K562 (cell line): ENCODE results near the gene DIRAS2. TPM values are rescaled to one million over a fixed set of nuclear protein-coding genes. Genes with fewer than 3 reads are reported as not detected.

Experiments used
- ATAC-seq: fragments of 200-7000 bp; cut with Tn5 transposase; 3 replicates; pipeline ENCODE4 v1.9.1; 2020; ENCODE audit warnings: moderate library complexity
- BruUV-seq: library from RNA; stranded (reverse); fragments of 400-500 nt; replicated peaks from 2 replicates; lab custom pipeline; 2021; lab: Mats Ljungman, UMichigan
- CTCF ChIA-PET: fragments of 300-600 bp; formaldehyde crosslinking; extraction: SDS; loops from one replicate; lab custom pipeline; 2021; ENCODE audit warnings: low intra/inter-chr PET ratio; lab: Yijun Ruan, JAX
- POLR2A ChIA-PET: fragments of 300-600, 350-650 bp; sonication (Branson Sonifier 250); formaldehyde crosslinking; extraction: SDS; loops from one replicate; lab custom pipeline; 2021; ENCODE audit warnings: antibody characterized with exemption, inconsistent platforms; lab: Yijun Ruan, JAX
- DNase-seq, 4 experiments: peaks; one replicate each; pipeline versions ENCODE4 v3.0.0 to v3.0.0-alpha.2; 2011 to 2018; ENCODE audit warnings: low spot score in 3 of 4, mixed read lengths in 3 of 4; ENCODE audit errors: extremely low read depth in 1 of 4
- FAIRE-seq: peaks from 2 replicates; lab custom pipeline; 2011; peaks lifted over from hg19 to GRCh38; lab: Jason Lieb, UNC
- H2AFZ ChIP-seq: 2 replicates; pipeline ENCODE4 v1.6.0; 2011; ENCODE audit warnings: low read depth, low read length, control low read depth, inconsistent platforms
- H3K27ac ChIP-seq: fragments of 200-600 bp; 3 replicates; pipeline ENCODE4 v1.8.0; 2011; ENCODE audit warnings: low read depth, mild to moderate bottlenecking, control low read depth, inconsistent platforms, low read length, moderate library complexity, mixed read lengths; ENCODE audit errors: extremely low read depth
- H3K27me3 ChIP-seq, 2 experiments: fragments of 300-600 bp in 1 of 2; 2 replicates in 1 of 2; 3 replicates in 1 of 2; pipeline versions ENCODE4 v1.6.0 to v1.8.0; 2011; ENCODE audit warnings: inconsistent platforms in 2 of 2, low read length in 2 of 2, mild to moderate bottlenecking in 1 of 2, mixed read lengths in 1 of 2, moderate library complexity in 1 of 2; ENCODE audit not compliant: control insufficient read depth in 2 of 2, insufficient read depth in 2 of 2
- H3K36me3 ChIP-seq: fragments of 300-600 bp; 3 replicates; pipeline ENCODE4 v1.8.0; 2011; ENCODE audit warnings: mild to moderate bottlenecking, low read length, inconsistent platforms; ENCODE audit not compliant: control insufficient read depth, insufficient read depth
- H3K4me1 ChIP-seq, 2 experiments: fragments of 200-600 bp in 1 of 2; replicated peaks in 1 of 2; 2 replicates in 1 of 2; 3 replicates in 1 of 2; pipeline versions ENCODE4 v1.5.1 to v1.8.0; 2011; ENCODE audit warnings: inconsistent platforms in 2 of 2, low read length in 2 of 2, mild to moderate bottlenecking in 1 of 2, mixed read lengths in 1 of 2, moderate library complexity in 1 of 2; ENCODE audit not compliant: control insufficient read depth in 2 of 2, insufficient read depth in 2 of 2
- H3K4me2 ChIP-seq: 2 replicates; pipeline ENCODE4 v1.6.1; 2011; ENCODE audit warnings: low read length, control low read depth, inconsistent platforms, mixed read lengths; ENCODE audit not compliant: insufficient read depth
- H3K4me3 ChIP-seq: fragments of 200-600 bp; sonication (generic), shearing (Covaris generic); 2 replicates; pipeline ENCODE4 v1.5.1; 2016; ENCODE audit warnings: control low read depth, inconsistent platforms
- H3K79me2 ChIP-seq: fragments of 200-600 bp; 3 replicates; pipeline ENCODE4 v1.8.0; 2011; ENCODE audit warnings: low read length, inconsistent platforms; ENCODE audit not compliant: control insufficient read depth, insufficient read depth
- H3K9ac ChIP-seq, 2 experiments: 2 replicates each; pipeline versions ENCODE4 v1.6.0 to v1.6.1; 2011; ENCODE audit warnings: low read depth in 2 of 2, low read length in 2 of 2, control low read depth in 1 of 2, inconsistent platforms in 1 of 2, mild to moderate bottlenecking in 1 of 2, mixed read lengths in 1 of 2; ENCODE audit not compliant: insufficient read depth in 1 of 2
- H3K9me1 ChIP-seq: one replicate; pipeline ENCODE4 v1.6.0; 2011; ENCODE audit warnings: inconsistent platforms, mild to moderate bottlenecking, low read length, moderate library complexity; ENCODE audit not compliant: control insufficient read depth, insufficient read depth
- H3K9me3 ChIP-seq: replicated peaks from 2 replicates; pipeline ENCODE4 v1.5.1; 2011; ENCODE audit warnings: low read depth, low read length, inconsistent platforms; ENCODE audit not compliant: control insufficient read depth, insufficient read depth
- H4K20me1 ChIP-seq: replicated peaks from 2 replicates; pipeline ENCODE4 v1.6.1; 2011; ENCODE audit warnings: low read length, inconsistent platforms, mixed read lengths; ENCODE audit not compliant: control insufficient read depth, insufficient read depth
- ASH1L ChIP-seq: fragments of 450-650 bp; IDR thresholded peaks from 2 replicates; pipeline ENCODE4 v1.6.1; 2018; ENCODE audit warnings: borderline replicate concordance, mild to moderate bottlenecking, low read depth; ENCODE audit not compliant: partially characterized antibody
- BRCA1 ChIP-seq, 2 experiments: fragments of 450-650 bp in 1 of 2; sonication (generic) in 1 of 2; formaldehyde crosslinking in 1 of 2; IDR thresholded peaks; 2 replicates each; pipeline versions ENCODE4 v1.5.0 to v1.6.1; 2017 to 2020; ENCODE audit warnings: mild to moderate bottlenecking in 1 of 2, missing genetic modification reagents in 1 of 2
- BRF1 ChIP-seq: IDR thresholded peaks from 3 replicates; pipeline ENCODE4 v1.6.1; 2011; ENCODE audit warnings: borderline replicate concordance, mild to moderate bottlenecking; ENCODE audit not compliant: insufficient read length; ENCODE audit errors: extremely low read depth
- CCAR2 ChIP-seq: fragments of 200-400 bp; formaldehyde crosslinking; IDR thresholded peaks from 2 replicates; pipeline ENCODE4 v1.6.1; 2017; ENCODE audit warnings: mild to moderate bottlenecking, low read depth, low read length
- ETV1 ChIP-seq: fragments of 450-650 bp; conservative IDR thresholded peaks from 2 replicates; pipeline ENCODE4 v1.6.1; 2016; ENCODE audit warnings: missing genetic modification characterization, control low read depth, low read depth, missing compliant biosample characterization
- LARP7 ChIP-seq: fragments of 450-650 bp; IDR thresholded peaks from 2 replicates; pipeline ENCODE4 v1.6.1; 2016
- MBD1 ChIP-seq: fragments of 250-450 bp; sonication (Bioruptor Pico); IDR thresholded peaks from 2 replicates; pipeline ENCODE4 v1.8.0; 2022; ENCODE audit warnings: inconsistent platforms
- NCOA4 ChIP-seq: fragments of 450-650 bp; IDR thresholded peaks from 2 replicates; pipeline ENCODE4 v1.6.1; 2018; ENCODE audit warnings: mild to moderate bottlenecking; ENCODE audit not compliant: partially characterized antibody
- NFATC3 ChIP-seq: fragments of 450-650 bp; IDR thresholded peaks from 2 replicates; pipeline ENCODE4 v1.6.1; 2017; ENCODE audit warnings: mild to moderate bottlenecking
- POLR2AphosphoS5 ChIP-seq: IDR thresholded peaks from 2 replicates; pipeline ENCODE4 v1.6.1; 2011; ENCODE audit warnings: mild to moderate bottlenecking, low read depth, low read length, moderate library complexity; ENCODE audit not compliant: control insufficient read depth, insufficient read depth
- SIN3B ChIP-seq: fragments of 450-650 bp; IDR thresholded peaks from 2 replicates; pipeline ENCODE4 v1.6.1; 2017; ENCODE audit warnings: low read depth, mild to moderate bottlenecking, moderate library complexity
- ZNF57 ChIP-seq: fragments of 450-650 bp; formaldehyde crosslinking; IDR thresholded peaks from 2 replicates; pipeline ENCODE4 v1.4.0; 2020; ENCODE audit warnings: mild to moderate bottlenecking, moderate library complexity
- WGBS: fragments of 100-300 bp; shearing (Covaris generic); methylation state at CpG from one replicate; pipeline ENCODE4 v1.1.6; 2016; ENCODE audit warnings: low coverage, mixed read lengths; ENCODE audit not compliant: insufficient coverage; ENCODE audit errors: missing lambda C conversion rate; 5-methylcytosine and 5-hydroxymethylcytosine counted together
- in situ Hi-C: fragments of 300-500 bp; cut with MboI; formaldehyde crosslinking; loops from 4 replicates; pipeline ENCODE4 v1.15.0; 2018; ENCODE audit warnings: inconsistent platforms, mixed read lengths
- intact Hi-C: fragments of 100-400 bp; cut with micrococcal nuclease; formaldehyde crosslinking; loops from 2 replicates; pipeline ENCODE4 v1.14.2; 2022
- polyA plus RNA-seq, 8 experiments: library from polyadenylated mRNA; depleted of rRNA in 4 of 8; stranded (reverse) in 5 of 8; unstranded in 3 of 8; fragments of >200 nt; fragmentation: Nextera tagmentation in 2 of 8; fragmentation: Illumina TruSeq in 1 of 8; extraction: Ambion mirVana in 2 of 8; extraction: Trizol in 1 of 8; gene quantifications; 2 replicates each; pipeline versions ENCODE4 v1.2.1 to v1.2.3, GENCODE V29; 2011 to 2014; ENCODE audit warnings: inconsistent platforms in 1 of 8, missing spikeins in 1 of 8
- total RNA-seq, 7 experiments: library from RNA; depleted of rRNA in 6 of 7; stranded (reverse); fragments of >200 nt in 6 of 7; fragmentation: Illumina TruSeq in 2 of 7; extraction: Trizol in 2 of 7; gene quantifications; 2 replicates each; pipeline versions ENCODE4 v1.2.1 to v1.2.3, GENCODE V29; 2011 to 2021; ENCODE audit warnings: low replicate concordance in 1 of 7

Gene DIRAS2
- total and polyA plus RNA-seq, 9 of the 15 experiments (the other 6 are each of a cell fraction or from before 2014, with no cell fraction given): not detected

- intact Hi-C loops: no loop called here
- Histone ChIP-seq H3K9ac (no peak overlapping the region), H3K27me3 (no peaks in the 10 kb centered on the region), H3K4me2 (no peak overlapping the region), H3K27ac (no peak overlapping the region), H4K20me1 (no peaks in the 10 kb centered on the region), H2AFZ (no peak overlapping the region), H3K4me1 (no peaks in the 10 kb centered on the region), H3K9me1 (no peaks in the 10 kb centered on the region), H3K36me3 (no peaks in the 10 kb centered on the region), H3K4me3 (no peak overlapping the region), H3K9me3 (no peaks in the 10 kb centered on the region), H3K79me2 (no peaks in the 10 kb centered on the region)
- ATAC-seq: no peak
- CTCF ChIA-PET: no interaction called here
- WGBS: 0% methylated on average over 4 of the region's 4 CpGs
- POLR2A ChIA-PET: no interaction called here
- in situ Hi-C loops: no loop called here
- TF ChIP-seq ZNF57 (no peak), MBD1 (no peak), ETV1 (tag) (no peak), NCOA4 (no peak), NFATC3 (no peak)
- BruUV-seq: no TSS peak
- no peak for FAIRE-seq
- no peak for DNase-seq
These were observed 16.2 kb upstream of the DIRAS2 start for GRCh38 chr9:90658783-90659182.

- ChIA-PET CTCF (no interaction called here), POLR2A (no interaction called here)
- Histone ChIP-seq H3K79me2 (no peaks in the 10 kb centered on the region), H3K36me3 (no peaks in the 10 kb centered on the region), H3K4me2 (no peak overlapping the region), H3K4me1 (no peaks in the 10 kb centered on the region), H3K9ac (no peak overlapping the region), H3K27me3 (no peaks in the 10 kb centered on the region), H3K4me3 (no peak overlapping the region), H2AFZ (no peak overlapping the region), H4K20me1 (no peaks in the 10 kb centered on the region), H3K9me3 (no peaks in the 10 kb centered on the region), H3K27ac (no peak overlapping the region), H3K9me1 (no peaks in the 10 kb centered on the region)
- DNase-seq (no peak), ATAC-seq (no peak), FAIRE-seq (no peak)
- 0% methylated on average over 3 of the region's 3 CpGs for WGBS
- intact Hi-C loops (no loop called here), in situ Hi-C loops (no loop called here)
- no TSS peak for BruUV-seq
- TF ChIP-seq BRCA1 (IDR thresholded peaks at IDR 0.05) (no peak), BRCA1 (CRISPR knock-in tag; IDR thresholded peaks at IDR 0.05) (no peak), SIN3B (no peak), CCAR2 (no peak), LARP7 (no peak), BRF1 (no peak), POLR2AphosphoS5 (no peak), ASH1L (no peak)
These were observed 15.6 kb upstream of the DIRAS2 start for GRCh38 chr9:90658181-90658580.
